B cell (primary cell): ENCODE measurements around the gene DAD1. TPM values are rescaled to one million over a fixed set of nuclear protein-coding genes. Genes with fewer than 3 reads are reported as not detected.

ENCODE experiments used
- ATAC-seq: fragments of 200-7000 bp; cut with Tn5 transposase; one replicate; pipeline ENCODE4 v1.10.0; 2021; ENCODE audit warnings: low read depth, mild to moderate bottlenecking, moderate number of reproducible peaks, moderate library complexity
- CTCF ChIA-PET: fragments of 350-600 bp; sonication (Branson Sonifier 250); formaldehyde crosslinking; loops from one replicate; lab custom pipeline; 2021; ENCODE audit warnings: antibody characterized with exemption, inconsistent platforms; lab: Charles Lee
- POLR2A ChIA-PET: fragments of 350-600 bp; sonication (Branson Sonifier 250); formaldehyde crosslinking; loops from one replicate; lab custom pipeline; 2021; ENCODE audit warnings: antibody characterized with exemption; lab: Charles Lee
- DNase-seq: peaks from one replicate; pipeline ENCODE4 v3.0.0; 2013
- H2AFZ ChIP-seq: 2 replicates; pipeline ENCODE4 v1.6.1; 2012; ENCODE audit warnings: mild to moderate bottlenecking, low read depth, low read length; ENCODE audit not compliant: insufficient read depth, poor library complexity, severe bottlenecking
- H3K27ac ChIP-seq, 2 donors: 1 replicate in 1 of 2; 2 replicates in 1 of 2; pipeline ENCODE4 v1.5.1; 2012 to 2013; ENCODE audit warnings: low read length in 2 of 2, mild to moderate bottlenecking in 2 of 2, moderate library complexity in 1 of 2
- H3K27me3 ChIP-seq, 4 experiments: fragments of 200-600 bp in 1 of 4; sonication (generic) in 1 of 4; replicated peaks in 1 of 4; 1 replicate in 2 of 4; 2 replicates in 2 of 4; pipeline versions ENCODE4 v1.6.1 to v1.7.0; 2013 to 2016; ENCODE audit warnings: low read length in 3 of 4, mild to moderate bottlenecking in 2 of 4, mixed read lengths in 1 of 4, moderate library complexity in 1 of 4; ENCODE audit not compliant: insufficient read depth in 4 of 4, control insufficient read depth in 3 of 4; ENCODE audit errors: control extremely low read depth in 1 of 4
- H3K36me3 ChIP-seq, 2 experiments: replicated peaks in 1 of 2; 1 replicate in 1 of 2; 2 replicates in 1 of 2; pipeline versions ENCODE4 v1.6.1 to v1.7.1; 2013; ENCODE audit warnings: low read length in 1 of 2; ENCODE audit not compliant: insufficient read depth in 2 of 2, control insufficient read depth in 1 of 2; ENCODE audit errors: control extremely low read depth in 1 of 2, extremely low read depth in 1 of 2
- H3K4me1 ChIP-seq, 2 donors: fragments of 200-600 bp in 1 of 2; sonication (generic) in 1 of 2; 1 replicate in 1 of 2; 2 replicates in 1 of 2; pipeline versions ENCODE4 v1.5.1 to v1.6.1; 2013 to 2017; ENCODE audit warnings: low read length in 2 of 2; ENCODE audit not compliant: control insufficient read depth in 2 of 2, insufficient read depth in 2 of 2
- H3K4me2 ChIP-seq: replicated peaks from 2 replicates; pipeline ENCODE3; 2012; ENCODE audit warnings: mild to moderate bottlenecking, low read depth, low read length; ENCODE audit not compliant: poor library complexity, severe bottlenecking
- H3K4me3 ChIP-seq, 5 experiments: fragments of 200-600 bp in 1 of 5; sonication (generic) in 1 of 5; 1 replicate in 3 of 5; 2 replicates in 2 of 5; pipeline versions ENCODE4 v1.5.1 to v1.7.0; 2011 to 2016; ENCODE audit warnings: low read length in 4 of 5, mild to moderate bottlenecking in 4 of 5, low read depth in 2 of 5, control low read depth in 1 of 5, moderate library complexity in 1 of 5; ENCODE audit not compliant: insufficient read depth in 1 of 5; ENCODE audit errors: control extremely low read depth in 1 of 5, extremely low read depth in 1 of 5
- H3K79me2 ChIP-seq: fragments of 200-600 bp; sonication (generic); one replicate; pipeline ENCODE4 v1.6.0; 2016; ENCODE audit warnings: low read length; ENCODE audit not compliant: control insufficient read depth, insufficient read depth
- H3K9ac ChIP-seq: fragments of 200-600 bp; sonication (generic); 2 replicates; pipeline ENCODE4 v1.6.1; 2017; ENCODE audit warnings: mild to moderate bottlenecking, low read length, moderate library complexity
- H3K9me3 ChIP-seq, 3 donors: one replicate each; pipeline versions ENCODE4 v1.6.1 to v1.7.1; 2013; ENCODE audit warnings: low read length in 2 of 3; ENCODE audit not compliant: control insufficient read depth in 2 of 3, insufficient read depth in 1 of 3; ENCODE audit errors: control extremely low read depth in 1 of 3
- H4K20me1 ChIP-seq: 2 replicates; pipeline ENCODE4 v1.6.0; 2012; ENCODE audit warnings: mild to moderate bottlenecking, low read length; ENCODE audit not compliant: insufficient read depth, control insufficient read depth, poor library complexity, severe bottlenecking
- H3K27ac Mint-ChIP-seq: one replicate; pipeline ENCODE4 v1.8.0; 2021; ENCODE audit warnings: mixed read lengths
- H3K27me3 Mint-ChIP-seq: one replicate; pipeline ENCODE4 v1.8.0; 2021; ENCODE audit warnings: mixed read lengths
- H3K4me1 Mint-ChIP-seq: one replicate; pipeline ENCODE4 v1.8.0; 2021; ENCODE audit warnings: mixed read lengths
- H3K4me3 Mint-ChIP-seq: one replicate; pipeline ENCODE4 v1.8.0; 2021; ENCODE audit warnings: mixed read lengths
- H3K9me3 Mint-ChIP-seq: one replicate; pipeline ENCODE4 v1.8.0; 2022; ENCODE audit warnings: mixed read lengths; ENCODE audit not compliant: insufficient read depth
- CTCF ChIP-seq: fragments of 200-600 bp; IDR thresholded peaks from one replicate; pipeline ENCODE4 v1.8.0; 2022; ENCODE audit warnings: antibody characterized with exemption, mild to moderate bottlenecking
- EZH2 ChIP-seq: IDR thresholded peaks from 2 replicates; pipeline ENCODE4 v1.6.1; 2012; ENCODE audit warnings: borderline replicate concordance, low read depth, mild to moderate bottlenecking, moderate library complexity, low read length; ENCODE audit not compliant: insufficient read depth, poor library complexity, severe bottlenecking
- WGBS: methylation state at CpG from one replicate; pipeline ENCODE4 v1.1.5; 2013; ENCODE audit warnings: missing lambda C conversion rate; ENCODE audit not compliant: insufficient coverage; 5-methylcytosine and 5-hydroxymethylcytosine counted together
- intact Hi-C: fragments of 100-400 bp; cut with micrococcal nuclease; formaldehyde crosslinking; loops from one replicate; pipeline ENCODE4 v1.10.0; 2022
- polyA plus RNA-seq: library from polyadenylated mRNA; depleted of rRNA; stranded (reverse); fragments of >200 nt; gene quantifications from 2 replicates; pipeline ENCODE4 v1.2.3, GENCODE V29; 2012
- total RNA-seq, 2 donors: library from RNA; stranded (reverse); fragments of 120-200 nt in 1 of 2; gene quantifications; 1 replicate in 1 of 2; 2 replicates in 1 of 2; pipeline versions ENCODE4 v1.2.3 to v1.2.4, GENCODE V29; 2013 to 2022

DAD1 gene
- total and polyA plus RNA-seq, 2 donors (not counting 1 experiment from before 2014, with no cell fraction given), result 77.4 to 114 TPM

- Histone ChIP-seq H3K4me2 (peak overlapping the region; percentile 77), H2AFZ (peak overlapping the region; percentile 76), H3K27me3 (no peaks in the 10 kb centered on the region), H3K4me3 (peak overlapping the region; percentile 25 to 60 (median 37)), H3K36me3 (peaks cover 16 to 30% of the 10 kb centered on the region in 2 experiments), H3K27ac (peak overlapping the region; percentile 74 to 78), H3K4me1 (peaks cover 46 to 53% of the 10 kb centered on the region in 2 donors), H3K9ac (peak overlapping the region; percentile 58), H3K79me2 (peaks cover 66% of the 10 kb centered on the region), H3K9me3 (no peaks in the 10 kb centered on the region), H4K20me1 (no peaks in the 10 kb centered on the region)
- DNase-seq, result peak; percentile 97
- Mint-ChIP-seq H3K4me1 (peaks cover 47% of the 10 kb centered on the region), H3K27me3 (no peaks in the 10 kb centered on the region), H3K9me3 (no peaks in the 10 kb centered on the region), H3K4me3 (peak overlapping the region; percentile 44), H3K27ac (peak overlapping the region; percentile 54)
- WGBS, result 0% methylated on average over 6 of the region's 8 CpGs
- ChIA-PET POLR2A (interaction anchor here (0.6 to 3.2 kb wide), 13 partner anchors 10 to 488 kb away, joined by 3 to 43 read pairs (median 4); partner anchors contain the start of genes DAD1 and OXA1L), CTCF (interaction anchor here (0.6 to 15.3 kb wide), 118 partner anchors 8 to 1405 kb away, joined by 3 to 354 read pairs (median 5); partner anchors contain the start of genes ABHD4, ACIN1, AJUBA and C14orf119)
- ATAC-seq, result peak; percentile 90
- no peak for TF ChIP-seq EZH2
- peak; percentile 97 for TF ChIP-seq CTCF
- intact Hi-C loops, result loop anchor here (1.0 to 5.0 kb wide), 15 partner anchors 9 to 487 kb away; partner anchors contain the start of genes CDH24, DAD1 and OXA1L
These were observed 18.7 kb downstream of the DAD1 start for GRCh38 chr14:22570132-22570949.
